Measurements from ENCODE around the gene TNPO3. TPM values are rescaled to one million over a fixed set of nuclear protein-coding genes. Genes with fewer than 3 reads are reported as not detected.

The TNPO3 gene
- 46.7 and 52.3 TPM in 2 replicates for total RNA-seq (ENCODE audit: low replicate concordance)
- long read RNA-seq, full-length matches to known transcripts, result 212 of 274 reads
- long read RNA-seq, partial matches to known transcripts, result 31 of 274 reads
- long read RNA-seq, other reads (novel, unspliced or antisense), result 31 of 274 reads

DNA sequence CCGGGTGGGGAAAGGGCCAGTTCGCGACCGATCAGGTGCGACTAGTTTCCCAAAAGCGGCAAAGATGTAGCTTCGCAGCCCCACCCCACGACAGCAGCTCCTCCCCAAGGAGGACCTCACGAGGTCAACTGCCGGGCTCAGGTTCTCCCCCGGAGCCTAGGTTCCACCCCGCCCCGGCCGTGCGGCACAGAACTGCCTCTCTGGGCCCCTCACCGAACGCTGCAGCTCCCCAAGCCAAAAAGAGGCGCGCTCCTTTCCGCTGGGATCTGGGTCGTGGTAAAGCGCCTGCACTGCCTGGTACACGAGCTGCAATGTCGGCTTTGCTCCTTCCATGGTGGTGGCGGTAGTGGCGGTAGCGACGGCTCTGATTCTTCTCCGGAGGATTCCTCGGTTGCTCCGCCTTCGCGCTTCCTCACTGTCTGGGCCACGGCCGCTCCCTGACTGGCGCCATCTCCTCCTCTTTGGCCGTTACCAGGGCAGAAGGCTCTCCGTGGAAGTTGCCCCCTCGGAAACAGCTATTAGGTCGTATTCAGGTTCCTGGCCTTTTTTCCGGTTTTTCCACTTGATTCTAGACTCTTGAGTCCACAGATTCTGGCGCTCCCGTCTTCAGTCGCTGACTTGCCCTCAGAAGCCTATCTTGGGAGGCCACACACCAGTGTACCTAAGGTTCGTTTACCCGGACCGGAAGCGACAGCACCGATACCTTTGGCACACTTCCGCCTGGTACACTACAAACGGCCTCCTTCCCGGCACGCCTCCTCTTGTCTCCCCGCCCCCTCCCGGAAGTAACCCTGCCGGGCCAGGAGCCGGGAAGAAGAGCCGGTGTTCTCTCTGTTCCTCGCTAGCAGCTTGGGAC is at the start of gene TNPO3:
TSS of gene TNPO3 (minus strand) at position 674 of the 856 bp plus-strand sequence. CDS start at position 333, 341 bp downstream.
- H3K27me3 Mint-ChIP-seq, result peaks cover 4% of the 10 kb centered on the region
- H3K27ac Mint-ChIP-seq, result peak within 1 kb of the TSS; percentile 100
- TF ChIP-seq, protein P1, sequence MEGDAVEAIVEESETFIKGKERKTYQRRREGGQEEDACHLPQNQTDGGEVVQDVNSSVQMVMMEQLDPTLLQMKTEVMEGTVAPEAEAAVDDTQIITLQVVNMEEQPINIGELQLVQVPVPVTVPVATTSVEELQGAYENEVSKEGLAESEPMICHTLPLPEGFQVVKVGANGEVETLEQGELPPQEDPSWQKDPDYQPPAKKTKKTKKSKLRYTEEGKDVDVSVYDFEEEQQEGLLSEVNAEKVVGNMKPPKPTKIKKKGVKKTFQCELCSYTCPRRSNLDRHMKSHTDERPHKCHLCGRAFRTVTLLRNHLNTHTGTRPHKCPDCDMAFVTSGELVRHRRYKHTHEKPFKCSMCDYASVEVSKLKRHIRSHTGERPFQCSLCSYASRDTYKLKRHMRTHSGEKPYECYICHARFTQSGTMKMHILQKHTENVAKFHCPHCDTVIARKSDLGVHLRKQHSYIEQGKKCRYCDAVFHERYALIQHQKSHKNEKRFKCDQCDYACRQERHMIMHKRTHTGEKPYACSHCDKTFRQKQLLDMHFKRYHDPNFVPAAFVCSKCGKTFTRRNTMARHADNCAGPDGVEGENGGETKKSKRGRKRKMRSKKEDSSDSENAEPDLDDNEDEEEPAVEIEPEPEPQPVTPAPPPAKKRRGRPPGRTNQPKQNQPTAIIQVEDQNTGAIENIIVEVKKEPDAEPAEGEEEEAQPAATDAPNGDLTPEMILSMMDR (conservative IDR thresholded peaks at IDR 0.05), result no peak
- peaks cover 20% of the 10 kb centered on the region for H3K4me1 Mint-ChIP-seq (ENCODE audit: unreplicated experiment)
- DNase-seq (ENCODE audit: extremely low spot score, unreplicated experiment), result peak; percentile 92
- peaks cover 7% of the 10 kb centered on the region for H3K36me3 Mint-ChIP-seq
- H3K4me3 Mint-ChIP-seq, result peak within 1 kb of the TSS; percentile 95
- H3K9me3 Mint-ChIP-seq, result no peaks in the 10 kb centered on the region

DNA sequence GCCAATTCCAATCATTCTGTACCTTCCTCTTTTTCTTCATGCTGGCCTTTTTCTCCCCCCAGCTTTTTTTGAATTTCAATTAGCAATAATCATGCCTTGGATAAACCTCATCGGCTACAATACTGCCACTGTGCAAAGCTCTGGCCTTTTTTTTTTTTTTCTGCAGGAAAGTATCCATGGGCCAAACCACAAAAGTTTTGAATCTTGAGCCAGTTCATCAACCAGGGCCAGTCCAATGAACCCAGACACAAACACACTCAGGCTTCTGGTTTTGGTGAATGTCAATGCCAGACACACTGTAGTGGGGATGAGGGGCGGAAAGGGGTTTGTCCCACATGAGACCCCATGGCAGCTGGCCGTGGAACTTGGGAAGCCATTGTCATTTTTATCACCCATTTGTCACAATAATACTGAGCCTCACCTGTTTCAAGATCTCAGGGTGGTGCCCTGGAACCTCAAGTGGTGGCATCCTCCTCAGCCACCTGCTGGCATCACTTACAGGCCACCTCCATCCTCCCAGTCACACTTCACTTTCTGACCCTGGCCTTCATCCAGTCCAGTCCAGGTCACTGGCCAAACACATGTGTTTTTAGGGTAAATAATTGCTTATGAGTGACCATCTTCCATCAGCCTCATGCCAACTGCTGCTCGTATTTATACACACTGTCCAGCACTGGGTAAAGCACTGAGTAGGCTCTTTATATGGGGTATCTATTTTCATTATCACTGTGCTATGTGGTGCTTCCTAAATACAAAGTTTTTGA is 48.8 kb upstream of the TNPO3 start:
- Mint-ChIP-seq H3K36me3 (no peaks in the 10 kb centered on the region), H3K9me3 (no peaks in the 10 kb centered on the region), H3K27ac (no peak overlapping the region), H3K4me1 (ENCODE audit: unreplicated experiment) (peaks cover 19% of the 10 kb centered on the region), H3K27me3 (no peaks in the 10 kb centered on the region), H3K4me3 (no peak overlapping the region)
- no peak for DNase-seq (ENCODE audit: extremely low spot score, unreplicated experiment)
- TF ChIP-seq, protein P1 (conservative IDR thresholded peaks at IDR 0.05), result no peak

DNA sequence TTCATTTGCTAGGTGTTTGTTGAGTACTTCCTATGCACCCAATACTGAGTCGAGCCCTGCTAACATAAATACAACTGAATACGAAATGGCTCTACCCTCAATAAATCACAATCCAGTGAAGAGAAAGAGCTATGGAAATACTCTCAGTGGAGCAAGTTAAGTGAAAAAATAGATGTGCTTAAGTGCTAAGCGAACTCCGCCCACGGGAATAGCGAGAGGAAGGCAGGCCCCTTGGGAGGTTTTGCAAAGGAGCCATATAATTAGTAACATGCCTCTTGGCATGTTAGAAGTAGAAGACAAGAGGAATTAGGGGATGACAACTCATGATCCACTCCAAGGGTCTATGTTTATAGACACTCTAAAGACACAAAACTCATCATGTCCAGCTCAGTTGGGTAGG is 46.8 kb upstream of the TNPO3 start:
- TF ChIP-seq, protein P1 (conservative IDR thresholded peaks at IDR 0.05), result no peak
- peaks cover 19% of the 10 kb centered on the region for H3K4me1 Mint-ChIP-seq (ENCODE audit: unreplicated experiment)
- H3K4me3 Mint-ChIP-seq, result no peak overlapping the region
- H3K27me3 Mint-ChIP-seq, result no peaks in the 10 kb centered on the region
- H3K9me3 Mint-ChIP-seq, result no peaks in the 10 kb centered on the region
- H3K27ac Mint-ChIP-seq, result no peak overlapping the region
- H3K36me3 Mint-ChIP-seq, result no peaks in the 10 kb centered on the region
- no peak for DNase-seq (ENCODE audit: extremely low spot score, unreplicated experiment)

DNA sequence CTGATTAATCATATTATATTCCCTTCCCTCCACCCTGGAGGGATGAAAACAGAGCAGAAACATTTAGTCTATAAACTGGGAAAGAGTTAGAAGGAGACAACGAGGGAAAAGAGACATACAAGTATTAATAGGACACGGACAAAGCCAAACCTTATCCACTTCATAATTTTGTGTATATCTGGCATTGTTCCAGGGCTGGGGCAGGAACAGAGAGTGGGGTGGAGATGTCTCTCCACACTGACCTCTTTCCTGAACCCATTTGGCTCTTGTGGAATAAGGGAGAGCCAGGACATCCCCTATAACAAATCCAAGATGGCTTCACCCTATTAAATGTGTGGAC is 45.9 kb upstream of the TNPO3 start:
- TF ChIP-seq, protein P1 (conservative IDR thresholded peaks at IDR 0.05), result no peak
- Mint-ChIP-seq H3K36me3 (no peaks in the 10 kb centered on the region), H3K4me3 (peak overlapping the region; percentile 19), H3K4me1 (ENCODE audit: unreplicated experiment) (peaks cover 19% of the 10 kb centered on the region), H3K9me3 (no peaks in the 10 kb centered on the region), H3K27me3 (no peaks in the 10 kb centered on the region), H3K27ac (no peak overlapping the region)
- DNase-seq (ENCODE audit: extremely low spot score, unreplicated experiment), result no peak

DNA sequence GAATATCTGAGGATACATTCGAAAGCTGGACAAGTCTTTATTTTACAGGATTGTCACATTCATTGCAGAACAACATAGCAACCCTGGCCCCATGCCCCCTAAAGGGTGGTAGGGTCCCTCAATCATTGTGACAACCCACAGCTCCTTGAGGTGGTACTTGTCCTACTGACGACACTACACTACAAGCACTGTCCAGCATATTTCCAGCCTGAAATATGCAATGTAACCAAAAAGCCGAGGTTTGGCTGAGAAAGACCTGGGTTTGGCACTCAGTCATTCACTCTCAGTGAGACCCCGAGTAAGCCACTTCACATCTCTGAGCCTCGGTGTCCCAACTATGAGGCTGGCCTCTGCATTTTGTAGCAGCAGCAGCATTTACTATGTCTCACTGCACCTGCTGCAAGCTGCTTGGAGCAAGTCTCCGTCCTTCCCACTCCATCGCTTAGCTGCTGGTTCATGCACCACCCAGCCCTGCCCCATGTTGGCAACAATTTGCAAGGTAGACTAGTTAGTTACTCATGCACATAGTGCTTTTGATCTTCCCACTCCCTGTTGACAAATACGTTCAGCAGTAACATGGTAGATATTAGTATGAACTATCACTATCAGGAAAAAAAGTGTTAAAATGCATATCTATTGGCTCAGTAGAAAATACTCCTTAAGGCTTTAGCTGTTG is 43.6 kb upstream of the TNPO3 start:
- Mint-ChIP-seq H3K4me1 (ENCODE audit: unreplicated experiment) (peaks cover 19% of the 10 kb centered on the region), H3K9me3 (no peaks in the 10 kb centered on the region), H3K27ac (no peak overlapping the region), H3K4me3 (no peak overlapping the region), H3K27me3 (peaks cover 3% of the 10 kb centered on the region), H3K36me3 (no peaks in the 10 kb centered on the region)
- DNase-seq (ENCODE audit: extremely low spot score, unreplicated experiment), result no peak
- TF ChIP-seq, protein P1 (conservative IDR thresholded peaks at IDR 0.05), result no peak
